ENCODE data around the gene FBXO21. TPM values are rescaled to one million over a fixed set of nuclear protein-coding genes. Genes with fewer than 3 reads are reported as not detected.
"Not testable (repeated sequence)": the region's sequence is repeated elsewhere in the genome, so short reads cannot be mapped to it uniquely, and the experiment has no call there.

Gene FBXO21
- total RNA-seq, 1 donor from 2014 or later: 82.8 TPM

DNA sequence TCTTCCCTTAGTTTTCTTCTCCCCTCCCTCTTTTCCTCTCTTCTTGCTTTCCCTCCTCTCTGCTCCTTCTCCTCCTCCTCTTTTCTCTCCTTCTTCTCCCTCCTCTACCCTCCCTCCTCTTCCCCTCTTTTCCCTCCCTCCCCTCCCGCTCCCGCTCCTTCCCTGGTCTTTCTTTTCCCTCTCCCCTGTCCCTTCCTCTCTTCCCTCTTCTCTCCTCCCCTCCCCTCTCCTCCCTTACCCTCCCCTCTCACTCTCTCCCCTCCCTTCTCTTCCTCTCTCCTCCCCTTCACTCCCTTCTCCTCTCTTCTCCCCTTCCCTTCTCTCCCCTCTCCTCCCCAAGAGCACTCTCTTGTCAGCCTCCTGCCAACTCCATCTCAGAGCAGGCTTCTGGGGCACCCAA is 17.4 kb upstream of the FBXO21 start:
- no peak for DNase-seq (ENCODE audit: extremely low read depth, low read depth, low spot score)

DNA sequence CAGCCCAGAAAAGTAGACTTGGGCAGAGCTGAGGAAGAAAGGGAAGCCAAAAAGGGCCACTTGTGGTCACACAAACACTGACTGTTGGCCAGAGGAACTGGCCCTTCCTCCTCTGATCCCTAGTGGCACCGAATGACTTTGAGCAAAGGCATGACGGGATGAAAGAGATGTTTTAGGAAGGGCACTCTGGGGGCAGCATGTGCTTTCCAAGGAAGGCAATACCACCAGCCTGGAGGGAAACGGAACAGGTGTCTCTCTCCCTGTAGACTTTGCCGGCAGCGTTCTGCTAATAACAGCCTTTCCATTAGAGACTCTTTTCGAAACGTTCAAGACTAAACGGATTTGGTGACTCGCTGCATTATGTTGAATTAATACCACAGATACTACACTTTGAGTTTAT is 12.3 kb upstream of the FBXO21 start:
- no peak for DNase-seq (ENCODE audit: extremely low read depth, low read depth, low spot score)

DNA sequence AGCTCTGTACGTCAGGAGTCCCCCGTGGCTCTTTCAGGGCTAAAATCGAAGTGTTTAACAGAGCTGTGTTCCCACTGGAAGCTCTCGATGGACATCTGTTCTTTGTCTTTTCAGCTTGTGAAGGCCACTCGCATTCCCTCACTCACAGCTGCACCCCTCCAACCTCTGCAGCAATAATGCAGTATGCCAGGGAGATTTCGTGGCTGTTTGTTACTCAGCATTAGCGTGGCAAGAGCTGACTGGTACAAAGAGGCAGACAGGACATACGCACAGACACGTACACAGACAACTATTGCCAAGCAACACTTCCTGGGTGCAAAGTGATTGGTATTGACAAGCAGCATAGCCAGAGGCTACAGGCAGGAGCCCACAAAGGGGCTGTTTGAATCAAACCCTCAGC is 11.8 kb upstream of the FBXO21 start:
- no peak for DNase-seq (ENCODE audit: extremely low read depth, low read depth, low spot score)

DNA sequence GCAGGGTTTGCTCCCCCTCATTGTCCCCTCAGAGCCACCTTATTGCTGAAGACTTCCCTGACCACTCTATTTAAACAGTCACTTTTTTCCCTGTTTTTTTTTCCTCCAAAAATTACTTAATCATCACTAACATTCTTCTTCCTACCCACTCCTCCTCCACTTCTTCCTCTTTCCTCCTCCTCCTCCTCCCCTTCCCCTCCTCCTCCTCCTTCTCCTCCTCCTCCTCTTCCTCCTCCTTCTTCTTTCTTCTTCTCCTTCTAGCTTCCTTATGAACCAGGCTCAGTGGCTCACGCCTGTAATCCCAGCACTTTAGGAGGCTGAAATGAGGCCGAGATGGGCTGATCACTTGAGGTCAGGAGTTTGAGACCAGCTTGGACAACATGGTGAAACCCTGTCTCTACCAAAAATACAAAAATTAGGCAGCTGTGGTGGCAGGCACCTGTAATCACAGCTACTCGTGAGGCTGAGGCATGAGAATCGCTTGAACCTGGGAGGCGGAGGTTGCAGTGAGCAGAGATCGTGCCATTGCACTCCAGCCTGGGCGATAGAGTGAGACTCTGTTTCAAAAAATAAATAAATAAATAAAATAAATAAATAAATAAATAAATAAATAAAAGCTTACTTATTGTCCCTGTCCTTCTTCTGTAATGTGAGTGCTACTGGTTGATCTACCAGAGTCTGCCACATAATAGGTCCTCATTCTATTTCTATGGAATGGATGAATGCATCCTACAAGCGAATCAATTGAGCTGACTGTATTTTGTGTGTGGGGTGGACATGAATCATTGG is 9.9 kb upstream of the FBXO21 start:
- not testable (repeated sequence) for DNase-seq (ENCODE audit: extremely low read depth, low read depth, low spot score)

DNA sequence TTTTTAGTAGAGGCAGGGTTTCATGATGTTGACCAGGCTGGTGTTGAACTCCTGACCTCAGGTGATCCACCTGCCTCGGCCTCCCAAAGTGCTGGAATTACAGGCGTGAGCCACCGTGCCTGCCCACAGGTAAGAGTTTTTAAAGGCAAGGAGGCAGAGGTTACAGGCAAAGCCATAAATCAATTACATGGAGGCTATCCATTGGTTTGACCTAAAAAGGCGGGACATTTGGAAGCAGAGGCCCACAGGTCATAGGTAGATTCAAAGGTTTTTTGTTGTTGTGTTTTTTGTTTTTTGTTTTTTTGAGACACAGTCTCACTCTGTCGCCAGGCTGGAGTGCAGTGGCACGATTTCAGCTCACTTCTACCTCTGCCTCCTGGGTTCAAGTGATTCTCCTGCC is 6.1 kb upstream of the FBXO21 start:
- DNase-seq (ENCODE audit: extremely low read depth, low read depth, low spot score): not testable (repeated sequence)

DNA sequence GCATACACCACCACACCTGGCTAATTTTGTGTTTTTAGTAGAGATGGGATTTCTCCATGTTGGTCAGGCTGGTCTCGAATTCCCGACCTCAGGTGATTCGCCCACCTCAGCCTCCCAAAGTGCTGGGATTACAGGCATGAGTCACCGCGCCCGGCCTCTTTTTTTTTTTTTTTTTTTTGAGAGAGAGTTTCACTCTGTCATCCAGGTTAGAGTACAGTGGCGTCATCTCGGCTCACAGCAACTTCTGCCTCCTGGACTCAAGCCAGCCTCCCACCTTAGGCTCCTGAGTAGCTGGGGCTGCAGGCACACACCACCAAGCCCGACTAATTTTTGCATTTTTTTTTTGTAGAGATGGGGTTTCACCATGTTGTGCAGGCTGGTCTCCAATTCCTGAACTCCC is 4.8 kb upstream of the FBXO21 start:
- not testable (repeated sequence) for DNase-seq (ENCODE audit: extremely low read depth, low read depth, low spot score)

DNA sequence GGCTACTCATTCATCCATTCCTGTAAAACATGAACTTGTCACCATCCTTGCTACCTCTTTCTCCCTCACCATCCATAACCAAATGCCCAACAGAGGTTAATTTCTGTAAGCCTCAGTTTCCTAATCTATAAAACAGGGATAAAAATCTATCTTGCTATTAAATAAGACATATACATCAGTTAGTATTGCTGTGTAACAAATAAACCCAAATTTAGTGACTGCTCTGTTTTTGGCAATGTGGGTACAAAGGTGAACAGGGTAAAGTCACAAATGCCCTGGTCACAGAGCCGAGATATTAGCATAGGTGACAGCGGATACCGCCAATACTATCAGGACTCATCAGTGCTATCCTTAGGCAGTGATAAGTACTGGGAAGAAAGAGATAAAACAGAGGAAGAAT is 3.6 kb upstream of the FBXO21 start:
- no peak for DNase-seq (ENCODE audit: extremely low read depth, low read depth, low spot score)

DNA sequence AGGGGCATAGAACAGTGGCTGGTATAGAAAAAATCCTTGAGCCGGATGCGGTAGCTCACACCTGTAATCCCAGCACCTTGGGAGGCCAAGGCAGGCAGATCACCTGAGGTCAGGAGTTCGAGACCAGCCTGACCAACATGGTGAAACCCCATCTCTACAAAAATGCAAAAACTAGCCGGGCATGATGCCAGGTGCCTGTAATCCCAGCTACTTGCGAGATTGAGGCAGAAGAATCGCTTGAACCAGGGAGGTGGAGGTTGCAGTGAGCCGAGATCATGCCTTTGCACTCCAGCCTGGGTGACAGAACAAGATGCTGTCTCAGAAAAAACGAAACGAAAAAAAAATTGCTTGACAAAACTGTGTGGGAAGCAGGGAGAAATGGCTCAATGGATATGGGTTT is 2.3 kb upstream of the FBXO21 start:
- not testable (repeated sequence) for DNase-seq (ENCODE audit: extremely low read depth, low read depth, low spot score)

DNA sequence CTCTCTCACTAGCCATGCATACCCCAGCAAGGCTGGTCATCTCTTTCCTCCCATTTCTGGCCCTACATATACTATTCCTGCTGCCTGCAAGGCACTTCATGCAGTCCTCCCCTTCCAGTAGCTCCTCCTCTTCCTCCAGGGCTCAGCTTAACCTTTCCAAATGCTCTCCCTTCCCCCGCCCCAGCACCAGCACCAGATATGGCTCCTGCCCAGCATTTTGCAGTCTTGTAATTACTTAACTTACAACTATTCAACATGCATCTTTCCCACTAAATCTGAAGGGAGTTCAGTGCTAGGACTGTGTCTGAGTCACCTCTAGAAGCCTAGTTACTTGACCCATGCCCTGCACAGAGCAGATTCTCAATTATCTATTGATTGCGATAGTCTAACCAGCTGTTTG is 1.8 kb upstream of the FBXO21 start:
- no peak for DNase-seq (ENCODE audit: extremely low read depth, low read depth, low spot score)

DNA sequence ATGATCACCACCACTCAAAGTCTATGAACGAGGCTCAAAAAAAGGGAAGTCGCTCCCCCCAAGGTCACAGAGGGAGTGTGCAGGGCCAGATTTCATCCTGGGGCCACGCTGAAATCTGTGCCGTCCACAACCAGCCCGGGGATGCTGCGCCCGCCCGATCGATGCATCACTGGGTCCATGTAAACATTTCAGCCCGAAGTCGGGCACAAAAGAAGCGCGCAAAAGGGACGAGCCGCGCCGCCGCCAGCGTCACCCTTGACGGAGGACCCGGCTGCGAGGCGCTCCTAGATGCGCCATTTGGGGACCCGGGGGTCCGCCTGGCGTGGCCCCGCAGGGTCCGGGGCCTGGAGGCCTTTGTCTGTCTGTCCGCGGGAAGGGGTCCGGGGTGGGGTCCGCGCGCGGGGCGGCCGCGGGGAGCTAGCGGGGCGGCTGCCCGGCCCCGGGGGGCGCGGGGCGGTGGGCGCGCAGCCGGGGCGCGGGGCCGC is 503 bp downstream of the FBXO21 start:
- DNase-seq (ENCODE audit: extremely low read depth, low read depth, low spot score): no peak

DNA sequence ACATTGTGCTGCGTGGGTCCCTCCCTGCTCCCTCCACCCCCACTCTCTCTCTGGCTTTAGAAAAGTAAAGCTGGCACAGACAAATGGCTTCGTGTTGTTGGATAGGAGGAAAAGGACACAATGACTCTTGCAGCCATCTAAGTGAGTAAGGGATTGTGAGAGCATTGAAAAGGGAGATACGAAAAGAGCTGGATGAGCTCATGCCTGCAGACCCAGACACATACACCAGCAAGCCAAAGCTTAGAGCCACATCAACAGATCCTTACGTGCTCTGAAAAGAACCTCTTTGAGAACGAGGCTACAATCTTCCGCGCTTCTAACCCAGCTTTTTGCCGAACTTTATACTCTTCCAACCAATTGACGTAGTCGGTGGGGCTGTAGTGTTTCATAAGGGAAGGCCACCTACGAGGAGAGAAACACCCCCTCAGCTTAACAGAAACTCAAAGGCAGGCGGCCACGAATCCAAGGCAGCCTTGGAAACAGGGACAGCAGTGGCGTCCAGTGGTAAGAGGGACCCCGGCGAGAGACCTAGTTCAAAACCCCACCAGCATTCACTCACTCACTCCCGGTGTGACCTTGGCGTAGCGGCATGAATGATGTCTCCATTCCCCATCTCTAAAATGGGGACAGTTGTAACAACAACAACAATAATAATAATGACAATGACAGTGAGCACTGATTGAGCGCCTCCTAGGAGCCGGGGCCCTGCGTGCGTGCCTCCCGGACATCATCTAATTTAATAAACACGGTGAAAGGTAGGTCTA is 1.1 kb downstream of the FBXO21 start:
- no peak for DNase-seq (ENCODE audit: extremely low read depth, low read depth, low spot score)

DNA sequence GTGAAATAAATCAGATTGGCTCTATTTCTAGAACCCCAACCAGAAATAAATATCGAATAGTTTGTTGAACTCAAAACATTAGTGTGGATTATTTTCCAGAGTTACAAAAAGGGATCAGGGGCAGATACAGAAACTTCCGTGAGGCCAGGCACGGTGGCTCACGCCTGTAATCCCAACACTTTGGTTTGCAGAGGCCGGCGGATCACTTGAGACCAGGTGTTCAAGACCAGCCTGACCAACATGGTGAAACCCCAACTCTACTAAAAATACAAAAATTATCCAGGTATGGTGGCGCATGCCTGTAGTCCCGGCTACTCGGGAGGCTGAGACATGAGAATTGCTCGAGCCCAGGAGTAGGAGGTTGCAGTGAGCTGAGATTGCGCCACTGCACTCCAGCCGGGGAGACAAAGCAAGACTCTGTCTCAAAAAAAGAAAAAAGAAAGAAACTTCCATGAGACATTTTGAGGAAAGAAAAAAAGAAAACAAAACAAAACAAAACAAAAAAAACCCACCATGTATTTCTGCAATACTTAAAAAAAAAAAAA is 2.1 kb downstream of the FBXO21 start:
- DNase-seq (ENCODE audit: extremely low read depth, low read depth, low spot score): no peak

DNA sequence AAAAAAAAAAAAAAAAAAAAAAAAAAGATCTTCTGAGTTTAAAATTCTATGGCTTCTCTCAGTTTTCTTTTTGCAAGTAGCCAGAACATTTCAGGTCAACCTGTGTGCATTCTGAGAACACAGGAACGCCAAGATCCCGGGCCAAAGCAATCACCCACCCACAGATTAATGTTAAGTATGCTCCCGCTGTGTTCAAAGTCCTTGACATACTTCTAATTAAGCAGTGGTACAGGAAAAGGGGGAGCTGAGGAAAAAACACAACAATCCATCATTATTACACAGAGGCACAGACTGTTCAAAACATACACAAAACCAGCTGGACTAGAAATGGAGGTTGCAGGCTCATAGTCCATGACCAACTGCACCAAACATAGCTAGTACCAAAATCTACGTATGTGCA is 2.8 kb downstream of the FBXO21 start:
- DNase-seq (ENCODE audit: extremely low read depth, low read depth, low spot score): no peak

DNA sequence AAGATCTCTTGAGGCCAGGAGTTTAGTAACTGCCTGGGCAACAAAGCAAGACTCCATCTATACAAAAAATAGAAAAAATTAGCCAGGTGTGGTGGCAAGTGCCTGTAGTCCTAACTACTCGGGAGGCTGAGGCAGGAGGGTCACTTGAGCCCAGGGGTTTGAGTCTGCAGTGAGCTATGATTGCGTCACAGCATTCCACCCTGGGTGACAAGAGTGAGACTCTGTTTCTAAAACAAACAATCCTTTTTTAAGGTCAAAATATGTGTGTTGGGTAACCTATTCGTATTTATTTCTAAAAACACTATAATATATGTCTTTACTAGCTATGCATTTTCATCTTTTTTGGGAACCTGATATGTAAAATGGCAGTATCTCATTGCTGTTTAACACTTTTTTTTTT is 7.4 kb downstream of the FBXO21 start:
- DNase-seq (ENCODE audit: extremely low read depth, low read depth, low spot score): no peak

DNA sequence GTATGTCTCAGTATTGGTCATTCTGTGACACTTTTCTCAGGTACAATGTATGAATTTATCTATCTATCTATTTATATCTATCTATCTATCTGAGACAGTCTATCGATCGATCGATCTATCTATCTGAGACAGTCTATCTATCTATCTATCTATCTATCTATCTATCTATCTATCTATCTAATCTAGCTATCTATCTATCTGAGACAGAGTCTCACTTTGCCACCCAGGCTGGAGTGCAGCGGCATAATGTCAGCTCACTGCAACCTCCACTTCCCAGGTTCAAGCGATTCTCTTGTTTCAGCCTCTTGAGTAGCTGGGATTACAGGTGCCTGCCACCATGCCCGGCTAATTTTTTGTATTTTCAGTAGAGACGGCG is 8.8 kb downstream of the FBXO21 start:
- DNase-seq (ENCODE audit: extremely low read depth, low read depth, low spot score): not testable (repeated sequence)

DNA sequence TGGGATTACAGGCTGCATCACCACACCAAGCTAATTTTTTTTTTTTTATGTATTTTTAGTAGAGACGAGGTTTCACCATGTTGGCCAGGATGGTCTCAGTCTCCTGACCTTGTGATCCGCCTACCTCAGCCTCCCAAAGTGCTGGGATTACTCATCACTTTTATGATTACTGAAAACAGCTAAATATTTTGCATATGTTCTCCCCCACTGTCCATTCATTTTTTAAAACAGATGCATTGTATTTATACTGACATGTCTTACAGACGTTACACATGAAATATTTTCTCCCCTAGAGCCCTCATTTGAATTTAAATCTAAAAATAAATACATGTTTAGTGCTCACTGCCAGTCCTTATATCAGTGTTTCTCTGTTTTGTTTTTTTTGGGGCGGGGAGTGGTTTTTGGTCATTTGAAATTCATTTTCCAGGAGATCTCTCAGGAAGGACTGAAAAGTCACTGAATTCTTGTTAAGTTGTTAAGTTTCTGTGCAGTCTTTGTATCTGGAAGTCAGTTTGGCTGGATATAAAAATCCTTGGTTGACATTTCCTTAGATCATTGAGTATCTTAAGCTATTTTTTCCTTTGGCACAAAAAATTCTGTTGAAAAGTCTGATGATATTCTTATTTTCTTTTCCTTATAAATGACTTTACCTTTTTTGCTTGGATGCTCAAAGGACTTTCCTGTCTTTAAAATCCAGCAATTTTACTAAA is 9.4 kb downstream of the FBXO21 start:
- DNase-seq (ENCODE audit: extremely low read depth, low read depth, low spot score): no peak

DNA sequence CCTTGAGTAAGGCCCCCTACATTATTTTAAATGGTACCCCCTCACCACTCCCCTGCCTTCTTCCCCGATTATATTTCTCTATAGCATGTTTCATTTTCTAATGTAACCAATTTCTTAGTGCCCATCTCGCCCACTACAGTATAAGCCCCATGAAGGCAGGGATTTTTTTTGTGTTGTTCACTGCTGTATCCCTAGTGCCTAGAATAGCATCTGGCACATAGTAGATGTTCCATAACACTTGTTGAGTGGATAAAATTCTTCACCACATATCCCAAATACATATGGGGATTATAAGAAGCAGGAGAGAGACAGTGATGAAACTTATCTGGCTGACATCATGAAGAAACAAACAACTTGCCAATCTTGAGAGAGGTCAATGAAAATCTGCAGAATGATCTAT is 11.5 kb downstream of the FBXO21 start:
- DNase-seq (ENCODE audit: extremely low read depth, low read depth, low spot score): no peak

DNA sequence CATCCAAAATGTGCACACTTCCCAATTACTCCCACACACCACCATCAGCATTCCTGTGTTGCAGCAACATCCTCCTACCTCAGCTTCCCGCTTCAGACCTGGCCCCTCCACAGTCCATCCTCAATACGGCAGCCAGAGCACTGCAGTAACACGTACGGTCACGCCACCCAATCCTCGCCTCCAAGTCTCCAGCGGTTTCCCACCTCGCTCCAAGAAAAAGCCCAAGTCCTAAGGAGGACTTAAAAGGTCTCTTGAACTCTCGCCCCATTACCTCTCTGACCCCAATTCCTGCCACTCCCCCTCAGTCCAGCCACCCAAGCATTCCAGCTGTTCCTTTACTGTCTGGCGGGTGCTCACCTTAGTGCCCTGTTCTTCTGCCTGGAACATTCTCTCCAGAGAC is 12.0 kb downstream of the FBXO21 start:
- no peak for DNase-seq (ENCODE audit: extremely low read depth, low read depth, low spot score)

DNA sequence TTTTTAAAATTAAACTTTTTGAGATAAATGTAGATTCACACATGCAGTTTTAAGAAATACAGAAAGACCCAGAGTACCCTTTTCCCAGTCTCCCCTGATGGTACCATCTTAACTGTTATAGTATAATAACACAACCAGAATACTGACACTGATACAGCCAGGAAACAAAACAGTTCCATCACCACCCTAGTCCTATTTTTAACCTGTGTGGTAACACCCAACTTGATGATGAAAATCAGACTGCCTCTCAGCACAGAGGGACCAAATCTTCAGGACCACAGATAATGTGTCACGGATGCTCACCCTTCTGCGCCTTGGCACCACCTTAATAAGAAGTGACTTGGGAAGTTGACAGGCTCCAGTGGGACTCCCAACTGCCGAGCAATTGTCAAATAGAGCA is 18.1 kb downstream of the FBXO21 start:
- no peak for DNase-seq (ENCODE audit: extremely low read depth, low read depth, low spot score)

DNA sequence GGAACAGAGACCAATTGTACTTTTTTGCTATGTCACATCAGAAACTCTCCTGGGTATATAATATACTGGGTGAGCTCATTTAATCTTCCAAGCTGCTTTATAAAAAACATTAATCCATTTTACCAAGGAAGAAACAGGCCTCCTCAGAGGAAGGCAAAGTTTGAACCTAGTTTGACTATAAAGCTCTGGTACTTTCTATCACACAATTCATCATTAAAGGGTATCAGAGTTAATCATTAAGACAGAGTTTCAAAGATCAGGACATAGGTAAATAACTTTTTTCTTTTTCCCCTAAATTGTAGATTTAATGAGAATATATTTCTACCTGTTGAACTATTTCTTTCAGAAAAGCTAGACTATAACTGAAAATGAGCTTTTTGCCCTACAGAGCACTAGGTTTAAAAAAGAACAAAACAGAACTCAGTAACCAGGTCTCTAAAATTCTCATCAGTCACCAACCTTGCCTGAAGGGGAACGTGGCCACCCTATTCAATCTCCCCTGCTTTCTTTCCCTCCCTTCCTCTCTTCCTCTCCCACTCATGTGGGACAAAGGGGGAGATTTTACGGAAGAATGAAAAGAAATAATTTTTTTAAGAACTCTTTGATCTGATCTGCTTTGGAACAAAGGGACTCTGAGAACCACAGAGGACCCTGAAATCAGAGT is 18.6 kb downstream of the FBXO21 start:
- DNase-seq (ENCODE audit: extremely low read depth, low read depth, low spot score): no peak

DNA sequence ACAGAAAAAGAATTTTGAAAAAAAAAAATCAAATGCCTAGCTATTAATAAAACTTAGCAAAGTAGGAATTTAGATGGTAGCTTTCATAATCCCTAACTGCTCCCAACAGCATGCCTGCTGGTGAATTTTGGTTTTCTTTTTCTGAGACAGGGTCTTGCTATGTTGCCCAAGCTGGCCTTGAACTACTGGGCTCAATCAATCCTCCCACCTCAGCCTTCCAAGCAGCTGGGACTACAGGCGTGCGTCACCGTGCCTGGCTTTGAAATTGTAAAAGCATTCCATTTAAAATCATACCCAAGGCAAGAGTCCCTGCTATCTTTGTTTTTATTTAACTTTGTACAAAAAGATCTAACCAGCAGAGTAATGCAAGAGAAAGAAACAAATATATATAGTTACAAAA is 20.7 kb downstream of the FBXO21 start:
- no peak for DNase-seq (ENCODE audit: extremely low read depth, low read depth, low spot score)

Measured in glomerular endothelial cell (primary cell).